MCF 10A (cell line): ENCODE data around the gene ARPC3. TPM values are rescaled to one million over a fixed set of nuclear protein-coding genes. Genes with fewer than 3 reads are reported as not detected.
"Not testable (repeated sequence)": the region's sequence is repeated elsewhere in the genome, so short reads cannot be mapped to it uniquely, and the experiment has no call there.

Experiments
- BruUV-seq: library from RNA; stranded (reverse); fragments of 400-500 nt; replicated peaks from 2 replicates; lab custom pipeline; 2021; lab: Mats Ljungman, UMichigan
- CTCF ChIA-PET: fragments of 300-600 bp; sonication (Branson Sonifier 250); formaldehyde crosslinking; extraction: SDS; loops from one replicate; lab custom pipeline; 2021; ENCODE audit warnings: antibody characterized with exemption, inconsistent platforms; lab: Yijun Ruan, JAX
- POLR2A ChIA-PET: fragments of 300-600, 350-650 bp; sonication (Branson Sonifier 250); formaldehyde crosslinking; extraction: SDS; loops from one replicate; lab custom pipeline; 2020; ENCODE audit warnings: antibody characterized with exemption, inconsistent platforms; lab: Yijun Ruan, JAX
- DNase-seq: peaks from one replicate; pipeline ENCODE4 v3.0.0-alpha.2; 2018; ENCODE audit not compliant: unreplicated experiment
- H3K27ac Mint-ChIP-seq: one replicate; pipeline ENCODE4 v1.8.0; 2022; ENCODE audit warnings: mild to moderate bottlenecking, low read depth, mixed read lengths; ENCODE audit not compliant: unreplicated experiment
- H3K27me3 Mint-ChIP-seq: one replicate; pipeline ENCODE4 v1.8.0; 2022; ENCODE audit warnings: mixed read lengths; ENCODE audit not compliant: insufficient read depth, unreplicated experiment
- H3K36me3 Mint-ChIP-seq: one replicate; pipeline ENCODE4 v1.8.0; 2022; ENCODE audit warnings: mild to moderate bottlenecking, moderate library complexity, mixed read lengths; ENCODE audit not compliant: insufficient read depth, unreplicated experiment
- H3K4me1 Mint-ChIP-seq: one replicate; pipeline ENCODE4 v1.8.0; 2022; ENCODE audit warnings: mixed read lengths; ENCODE audit not compliant: insufficient read depth, unreplicated experiment
- H3K4me3 Mint-ChIP-seq: one replicate; pipeline ENCODE4 v1.8.0; 2022; ENCODE audit warnings: mild to moderate bottlenecking, moderate library complexity, mixed read lengths; ENCODE audit not compliant: unreplicated experiment
- H3K9me3 Mint-ChIP-seq: one replicate; pipeline ENCODE4 v1.8.0; 2022; ENCODE audit warnings: mixed read lengths; ENCODE audit not compliant: unreplicated experiment
- intact Hi-C: fragments of 100-400 bp; cut with micrococcal nuclease; formaldehyde crosslinking; loops from 2 replicates; pipeline ENCODE4 v1.14.1; 2022
- total RNA-seq: library from RNA; stranded (reverse); gene quantifications from 2 replicates; pipeline ENCODE4 v1.2.3, GENCODE V29; 2022
- TF ChIP-seq, protein P1 (sequence below): fragments of 200-600 bp; IDR thresholded peaks from one replicate; pipeline ENCODE4 v1.8.0; 2022; ENCODE audit warnings: antibody characterized with exemption, mild to moderate bottlenecking; ENCODE audit not compliant: unreplicated experiment

Gene ARPC3
- total RNA-seq, 1 experiment from 2014 or later = 245 TPM

DNA sequence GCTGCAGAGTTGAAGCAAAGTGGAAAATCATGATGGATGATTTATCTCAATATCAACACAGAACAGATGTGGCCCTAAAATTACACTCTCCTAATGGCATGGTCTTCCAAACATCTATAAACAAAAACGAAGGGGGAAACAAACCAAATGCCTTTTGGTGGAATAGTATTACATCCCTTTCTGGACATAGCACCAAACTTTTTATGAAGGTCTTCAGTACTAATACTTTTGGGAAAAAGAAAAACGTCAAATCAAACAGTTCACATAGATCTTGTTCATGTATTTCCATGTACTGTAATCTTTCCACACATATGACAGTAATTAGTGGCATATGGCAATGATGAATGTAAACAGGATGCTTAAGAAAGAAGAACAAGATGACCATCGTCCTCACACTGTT, 23.7 kb downstream of the ARPC3 start:
- POLR2A ChIA-PET = no interaction called here
- CTCF ChIA-PET = interaction anchor here (0.7 kb wide), 1 partner anchor 355 kb away, joined by 3 read pairs; no protein-coding TSS in a partner anchor
- H3K4me3 Mint-ChIP-seq = no peak overlapping the region

DNA sequence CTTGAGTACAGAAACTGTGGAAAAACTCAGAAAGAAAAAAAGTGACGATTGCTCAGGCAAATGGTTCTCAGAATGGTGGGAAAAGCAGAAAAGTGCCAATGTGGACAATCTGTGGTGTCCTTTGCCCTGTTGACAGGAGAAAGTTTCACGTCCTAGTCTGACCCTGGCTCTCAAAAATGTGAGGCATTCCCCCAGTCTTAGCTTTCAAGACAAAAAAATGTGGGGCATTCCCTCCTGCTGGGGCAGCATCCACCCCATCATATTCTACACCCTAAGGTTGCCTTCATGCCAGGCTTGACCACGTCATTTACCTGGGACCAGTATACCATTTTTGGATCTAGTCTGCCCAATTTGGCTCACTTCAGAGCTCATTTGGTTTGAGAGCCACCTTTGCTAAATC, 25.9 kb downstream of the ARPC3 start:
- Mint-ChIP-seq H3K27ac (no peak overlapping the region), H3K4me3 (no peak overlapping the region), H3K36me3 (no peaks in the 10 kb centered on the region), H3K9me3 (no peaks in the 10 kb centered on the region), H3K4me1 (no peaks in the 10 kb centered on the region), H3K27me3 (peaks cover 11% of the 10 kb centered on the region)
- TF ChIP-seq, protein P1, sequence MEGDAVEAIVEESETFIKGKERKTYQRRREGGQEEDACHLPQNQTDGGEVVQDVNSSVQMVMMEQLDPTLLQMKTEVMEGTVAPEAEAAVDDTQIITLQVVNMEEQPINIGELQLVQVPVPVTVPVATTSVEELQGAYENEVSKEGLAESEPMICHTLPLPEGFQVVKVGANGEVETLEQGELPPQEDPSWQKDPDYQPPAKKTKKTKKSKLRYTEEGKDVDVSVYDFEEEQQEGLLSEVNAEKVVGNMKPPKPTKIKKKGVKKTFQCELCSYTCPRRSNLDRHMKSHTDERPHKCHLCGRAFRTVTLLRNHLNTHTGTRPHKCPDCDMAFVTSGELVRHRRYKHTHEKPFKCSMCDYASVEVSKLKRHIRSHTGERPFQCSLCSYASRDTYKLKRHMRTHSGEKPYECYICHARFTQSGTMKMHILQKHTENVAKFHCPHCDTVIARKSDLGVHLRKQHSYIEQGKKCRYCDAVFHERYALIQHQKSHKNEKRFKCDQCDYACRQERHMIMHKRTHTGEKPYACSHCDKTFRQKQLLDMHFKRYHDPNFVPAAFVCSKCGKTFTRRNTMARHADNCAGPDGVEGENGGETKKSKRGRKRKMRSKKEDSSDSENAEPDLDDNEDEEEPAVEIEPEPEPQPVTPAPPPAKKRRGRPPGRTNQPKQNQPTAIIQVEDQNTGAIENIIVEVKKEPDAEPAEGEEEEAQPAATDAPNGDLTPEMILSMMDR = no peak
- no peak for DNase-seq
- intact Hi-C loops = no loop called here
- POLR2A ChIA-PET = interaction anchor here (0.6 kb wide), 1 partner anchor 71 kb away, joined by 3 read pairs; no protein-coding TSS in a partner anchor
- CTCF ChIA-PET = interaction anchor here (0.6 to 1.8 kb wide), 2 partner anchors 14 to 325 kb away, joined by 3 to 9 read pairs; no protein-coding TSS in a partner anchor
- no TSS peak for BruUV-seq

More for the DNA sequence above, 23.7 kb downstream of the ARPC3 start:
- Mint-ChIP-seq H3K9me3 (no peaks in the 10 kb centered on the region), H3K36me3 (no peaks in the 10 kb centered on the region), H3K4me1 (peaks cover 5% of the 10 kb centered on the region), H3K27me3 (peaks cover 9% of the 10 kb centered on the region), H3K27ac (no peak overlapping the region)
- no peak for DNase-seq
- BruUV-seq = no TSS peak
- TF ChIP-seq, protein P1 = no peak
- intact Hi-C loops = no loop called here

DNA sequence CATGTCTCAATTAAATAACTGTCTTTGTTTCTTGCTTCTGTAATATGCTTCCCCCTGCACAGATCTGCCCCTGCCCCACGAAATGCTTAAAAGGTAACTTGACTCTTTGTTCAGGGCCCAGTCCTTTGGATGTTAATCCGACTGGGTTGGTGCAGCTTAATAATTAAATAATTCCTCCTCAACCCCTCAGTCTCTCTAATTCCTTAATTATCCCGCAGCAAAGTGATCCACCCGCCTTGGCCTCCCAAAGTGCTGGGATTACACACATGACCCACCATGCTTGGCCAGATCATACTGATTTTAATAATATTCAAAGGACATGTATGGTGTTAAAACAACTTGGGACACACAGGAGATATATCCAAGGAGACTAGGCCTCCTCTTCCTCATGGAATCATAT, 28.4 kb downstream of the ARPC3 start:
- Mint-ChIP-seq H3K27ac (no peak overlapping the region), H3K9me3 (no peaks in the 10 kb centered on the region), H3K4me1 (no peaks in the 10 kb centered on the region), H3K36me3 (no peaks in the 10 kb centered on the region), H3K27me3 (peaks cover 11% of the 10 kb centered on the region), H3K4me3 (no peak overlapping the region)
- POLR2A ChIA-PET = interaction anchor here (0.6 to 2.0 kb wide), 3 partner anchors 10 to 18 kb away, joined by 3 to 7 read pairs (median 3); no protein-coding TSS in a partner anchor
- TF ChIP-seq, protein P1 = no peak
- intact Hi-C loops = no loop called here
- no TSS peak for BruUV-seq
- no peak for DNase-seq
- CTCF ChIA-PET = interaction anchor here (0.6 to 3.5 kb wide), 4 partner anchors 10 to 322 kb away, joined by 3 to 17 read pairs (median 6); no protein-coding TSS in a partner anchor

GRCh38 chr12:110421159-110421661, 28.9 kb downstream of the ARPC3 start:
- Mint-ChIP-seq H3K27me3 (peaks cover 11% of the 10 kb centered on the region), H3K4me1 (no peaks in the 10 kb centered on the region), H3K9me3 (no peaks in the 10 kb centered on the region), H3K36me3 (no peaks in the 10 kb centered on the region), H3K27ac (no peak overlapping the region), H3K4me3 (no peak overlapping the region)
- no peak for DNase-seq
- POLR2A ChIA-PET = interaction anchor here (0.6 to 2.0 kb wide), 3 partner anchors 10 to 210 kb away, joined by 3 to 7 read pairs (median 4); no protein-coding TSS in a partner anchor
- intact Hi-C loops = no loop called here
- no TSS peak for BruUV-seq
- CTCF ChIA-PET = interaction anchor here (0.6 to 3.5 kb wide), 3 partner anchors 10 to 321 kb away, joined by 3 to 17 read pairs (median 7); no protein-coding TSS in a partner anchor
- TF ChIP-seq, protein P1 = no peak

DNA sequence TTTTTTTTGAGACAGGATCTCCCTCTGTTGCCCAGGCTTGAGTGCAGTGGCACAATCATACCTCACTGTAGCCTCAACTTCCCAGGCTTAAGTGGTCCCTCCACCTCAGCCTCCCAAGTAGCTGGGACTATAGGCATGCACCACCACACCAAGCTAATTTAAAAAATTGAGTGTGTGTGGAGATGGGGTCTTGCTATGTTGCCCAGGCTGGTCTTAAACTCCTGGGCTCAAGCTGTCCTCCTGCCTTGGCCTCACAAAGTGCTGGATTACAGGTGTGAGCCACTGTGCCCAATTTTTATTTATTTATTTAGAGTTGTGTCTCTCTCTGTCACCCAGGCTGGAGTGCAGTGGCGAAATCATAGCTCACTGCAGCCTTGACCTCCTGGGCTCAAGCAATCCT, 29.5 kb downstream of the ARPC3 start:
- CTCF ChIA-PET = interaction anchor here (0.6 to 3.5 kb wide), 3 partner anchors 11 to 895 kb away, joined by 3 to 17 read pairs (median 4); no protein-coding TSS in a partner anchor
- intact Hi-C loops = not testable (repeated sequence)

DNA sequence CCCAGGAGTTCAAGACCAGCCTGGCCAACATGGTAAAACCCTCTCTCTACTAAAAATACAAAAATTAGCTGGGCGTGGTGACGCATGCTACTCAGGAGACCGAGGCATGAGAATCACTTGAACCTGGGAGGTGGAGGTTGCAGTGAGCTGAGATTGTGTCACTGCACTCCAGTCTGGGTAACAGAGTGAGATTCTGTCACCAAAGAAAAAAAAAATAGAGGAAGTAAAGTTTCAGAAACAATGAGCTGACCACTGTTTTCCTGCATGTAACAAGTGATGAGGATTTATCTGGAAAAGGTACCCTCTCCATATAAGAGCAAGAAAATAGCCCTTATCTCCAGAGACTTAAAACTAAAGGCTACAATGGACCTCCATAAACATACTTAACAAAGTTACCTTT, 33.0 kb downstream of the ARPC3 start:
- POLR2A ChIA-PET, H3K9me3 Mint-ChIP-seq, H3K36me3 Mint-ChIP-seq, DNase-seq, BruUV-seq, H3K4me1 Mint-ChIP-seq, intact Hi-C loops, H3K27ac Mint-ChIP-seq, H3K27me3 Mint-ChIP-seq, H3K4me3 Mint-ChIP-seq: not testable (repeated sequence)
- CTCF ChIA-PET = interaction anchor here (0.7 to 2.1 kb wide), 2 partner anchors 14 to 484 kb away, joined by 3 to 15 read pairs; no protein-coding TSS in a partner anchor

More for the DNA sequence above, 29.5 kb downstream of the ARPC3 start:
- H3K27me3 Mint-ChIP-seq = peaks cover 11% of the 10 kb centered on the region
- POLR2A ChIA-PET = interaction anchor here (0.7 to 2.0 kb wide), 2 partner anchors 11 to 209 kb away, joined by 4 to 7 read pairs; no protein-coding TSS in a partner anchor
- H3K4me1 Mint-ChIP-seq, H3K27ac Mint-ChIP-seq, DNase-seq, BruUV-seq, H3K9me3 Mint-ChIP-seq, H3K36me3 Mint-ChIP-seq, H3K4me3 Mint-ChIP-seq: not testable (repeated sequence)
